Suprapubic skin (tissue), 3 donors: ENCODE results near the gene LENEP.

Experiments
- CTCF ChIP-seq, 2 donors: fragments of 200-600 bp in 1 of 2; fragments of 450-650 bp in 1 of 2; sonication (generic) in 1 of 2; IDR thresholded peaks; one replicate each; pipeline ENCODE4 v1.5.1; 2016 to 2019; ENCODE audit warnings: antibody characterized with exemption in 2 of 2, mild to moderate bottlenecking in 1 of 2, moderate library complexity in 1 of 2
- EP300 ChIP-seq: sonication (generic); formaldehyde crosslinking; IDR thresholded peaks from one replicate; pipeline ENCODE4 v1.6.1; 2017; ENCODE audit warnings: antibody characterized with exemption
- POLR2A ChIP-seq, 2 donors: fragments of 450-650 bp; IDR thresholded peaks; one replicate each; pipeline ENCODE4 v1.6.1; 2017; ENCODE audit warnings: antibody characterized with exemption in 2 of 2, mild to moderate bottlenecking in 2 of 2, moderate library complexity in 2 of 2

GRCh38 chr1:155011437-155012025 lies 18.1 kb downstream of the LENEP start:
- TF ChIP-seq CTCF (IDR thresholded peaks at IDR 0.05): no peak
- no peak for TF ChIP-seq POLR2A (IDR thresholded peaks at IDR 0.05)
- no peak for TF ChIP-seq EP300
